Effector memory CD4-positive, alpha-beta T cell (primary cell): ENCODE results near the gene LRRC14B.
"Not testable (repeated sequence)": the region's sequence is repeated elsewhere in the genome, so short reads cannot be mapped to it uniquely, and the experiment has no call there.

Experiments
- DNase-seq, 3 donors: peaks; one replicate each; pipeline ENCODE4 v3.0.0-alpha.2; 2020
- H3K27ac ChIP-seq: 2 replicates; pipeline ENCODE4 v1.7.0; 2013; ENCODE audit warnings: mild to moderate bottlenecking, low read length, moderate library complexity; ENCODE audit not compliant: insufficient read depth, poor library complexity, severe bottlenecking
- H3K27me3 ChIP-seq: replicated peaks from 2 replicates; pipeline ENCODE4 v1.7.0; 2013; ENCODE audit warnings: mild to moderate bottlenecking, low read length; ENCODE audit not compliant: insufficient read depth, control insufficient read depth, poor library complexity, severe bottlenecking
- H3K36me3 ChIP-seq: 2 replicates; pipeline ENCODE4 v1.7.0; 2013; ENCODE audit warnings: mild to moderate bottlenecking, low read length, moderate library complexity; ENCODE audit not compliant: control insufficient read depth, insufficient read depth
- H3K4me1 ChIP-seq: 2 replicates; pipeline ENCODE4 v1.7.0; 2013; ENCODE audit warnings: low read length, mild to moderate bottlenecking; ENCODE audit not compliant: control insufficient read depth, insufficient read depth, poor library complexity, severe bottlenecking
- H3K4me3 ChIP-seq: 2 replicates; pipeline ENCODE4 v1.7.0; 2013; ENCODE audit warnings: low read length, low read depth, mild to moderate bottlenecking; ENCODE audit not compliant: insufficient read depth, poor library complexity, severe bottlenecking
- H3K9me3 ChIP-seq: 2 replicates; pipeline ENCODE4 v1.7.0; 2013; ENCODE audit warnings: mild to moderate bottlenecking, low read length, moderate library complexity; ENCODE audit not compliant: control insufficient read depth

The LRRC14B gene

GRCh38 chr5:233426-233825 lies 42.1 kb downstream of the LRRC14B start:
- not testable (repeated sequence) for H3K27ac ChIP-seq, DNase-seq, H3K4me1 ChIP-seq, H3K27me3 ChIP-seq, H3K4me3 ChIP-seq, H3K9me3 ChIP-seq
- H3K36me3 ChIP-seq = peaks cover 72% of the 10 kb centered on the region

DNA sequence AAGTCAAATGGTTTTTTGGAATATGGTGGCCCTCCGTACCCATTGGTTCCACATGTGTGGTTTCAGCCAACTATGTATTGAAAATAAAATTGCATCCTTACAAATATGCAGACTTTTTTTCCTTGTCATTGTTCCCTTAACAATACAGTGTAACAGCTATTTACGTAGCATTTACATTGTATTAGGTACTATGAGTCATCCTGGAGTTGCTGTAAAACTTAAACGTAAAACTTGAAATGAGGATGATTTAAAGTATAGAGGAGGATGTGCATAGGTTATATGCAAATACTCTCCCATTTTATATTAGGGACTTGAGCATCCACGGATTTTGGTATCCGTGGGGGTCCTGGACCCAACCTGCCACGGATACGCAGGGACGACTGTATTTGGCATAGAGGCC lies 43.2 kb downstream of the LRRC14B start:
- DNase-seq = no peak
- Histone ChIP-seq H3K4me3 (no peak overlapping the region), H3K9me3 (no peaks in the 10 kb centered on the region), H3K27me3 (no peaks in the 10 kb centered on the region), H3K27ac (no peak overlapping the region), H3K36me3 (peaks cover 63% of the 10 kb centered on the region), H3K4me1 (no peaks in the 10 kb centered on the region)

GRCh38 chr5:235527-235926 lies 44.2 kb downstream of the LRRC14B start:
- not testable (repeated sequence) for H3K27ac ChIP-seq, H3K4me1 ChIP-seq, H3K4me3 ChIP-seq, H3K9me3 ChIP-seq, H3K27me3 ChIP-seq, DNase-seq
- peaks cover 60% of the 10 kb centered on the region for H3K36me3 ChIP-seq

DNA sequence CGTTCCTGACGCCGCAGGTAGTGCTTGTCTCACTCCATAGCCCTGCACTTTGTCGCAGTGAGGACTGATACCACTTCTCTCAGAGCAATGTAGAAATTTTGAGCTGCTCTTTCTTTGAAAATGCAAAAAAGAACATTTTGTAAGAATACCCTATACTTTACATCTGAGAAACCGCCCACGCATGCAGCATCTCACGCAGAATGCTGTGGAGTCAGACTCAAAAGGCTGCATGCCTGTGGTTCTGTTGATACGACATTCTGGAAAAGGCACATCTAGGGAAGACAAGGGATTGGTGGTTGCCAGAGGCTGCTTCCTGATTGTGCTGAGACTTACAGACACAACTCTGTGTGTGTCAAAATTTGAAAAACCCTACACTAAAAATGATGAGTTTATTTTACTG lies 46.6 kb downstream of the LRRC14B start:
- H3K9me3 ChIP-seq, H3K27ac ChIP-seq: not testable (repeated sequence)
- H3K36me3 ChIP-seq = peaks cover 60% of the 10 kb centered on the region

DNA sequence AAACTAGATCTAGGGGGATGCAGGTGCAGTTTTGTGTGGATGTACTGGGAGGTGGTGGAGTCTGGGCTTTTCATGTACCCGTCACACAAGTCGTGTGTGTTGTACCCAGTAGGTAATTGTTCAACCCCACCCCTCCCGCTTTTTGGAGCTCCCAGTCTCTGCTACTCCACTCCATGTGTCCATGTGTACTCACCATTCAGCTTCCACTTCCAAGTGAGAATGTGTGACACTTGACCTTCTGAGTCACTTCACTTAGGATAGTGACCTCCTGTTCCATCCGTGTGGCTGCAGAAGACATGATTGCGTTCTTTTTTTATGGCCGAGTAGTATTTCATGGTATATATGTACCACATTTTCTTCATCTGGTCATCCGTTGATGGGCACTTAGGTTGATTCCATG lies 49.3 kb downstream of the LRRC14B start:
- not testable (repeated sequence) for DNase-seq, H3K27me3 ChIP-seq, H3K27ac ChIP-seq, H3K4me3 ChIP-seq, H3K9me3 ChIP-seq, H3K4me1 ChIP-seq
- H3K36me3 ChIP-seq = peaks cover 40% of the 10 kb centered on the region

More for the DNA sequence above, 46.6 kb downstream of the LRRC14B start:
- not testable (repeated sequence) for DNase-seq, H3K4me3 ChIP-seq, H3K4me1 ChIP-seq, H3K27me3 ChIP-seq

GRCh38 chr5:241045-241669 lies 49.9 kb downstream of the LRRC14B start:
- not testable (repeated sequence) for H3K4me1 ChIP-seq, H3K4me3 ChIP-seq, H3K27ac ChIP-seq, H3K9me3 ChIP-seq, H3K27me3 ChIP-seq, DNase-seq
- H3K36me3 ChIP-seq = peaks cover 40% of the 10 kb centered on the region

GRCh38 chr5:243683-244367 lies 52.5 kb downstream of the LRRC14B start:
- not testable (repeated sequence) for H3K9me3 ChIP-seq, DNase-seq, H3K4me1 ChIP-seq, H3K4me3 ChIP-seq, H3K27me3 ChIP-seq
- Histone ChIP-seq H3K36me3 (peaks cover 34% of the 10 kb centered on the region), H3K27ac (peak overlapping the region; percentile 18)

- not testable (repeated sequence) for H3K4me1 ChIP-seq, H3K9me3 ChIP-seq, H3K27me3 ChIP-seq, H3K27ac ChIP-seq, H3K4me3 ChIP-seq, DNase-seq
- H3K36me3 ChIP-seq = peaks cover 29% of the 10 kb centered on the region
Measured at GRCh38 chr5:245717-246116, 54.4 kb downstream of the LRRC14B start.
